Trophoblast cell (in vitro differentiated cells and primary cell): ENCODE measurements around the gene STS.

ENCODE experiments used
- DNase-seq, 2 donors: peaks; one replicate each; pipeline ENCODE4 v3.0.0-alpha.2; 2016
- H2AFZ ChIP-seq: 2 replicates; pipeline ENCODE4 v1.6.1; 2013; ENCODE audit warnings: low read length, moderate library complexity, mild to moderate bottlenecking; ENCODE audit not compliant: insufficient read depth, poor library complexity
- H2AK5ac ChIP-seq: 2 replicates; pipeline ENCODE4 v1.6.1; 2013; ENCODE audit warnings: mild to moderate bottlenecking, low read length
- H2BK120ac ChIP-seq: 2 replicates; pipeline ENCODE4 v1.6.1; 2013; ENCODE audit warnings: low read length, mild to moderate bottlenecking, moderate library complexity; ENCODE audit not compliant: insufficient read depth, poor library complexity
- H2BK12ac ChIP-seq: 2 replicates; pipeline ENCODE4 v1.6.1; 2013; ENCODE audit warnings: mild to moderate bottlenecking, low read length, moderate library complexity
- H2BK5ac ChIP-seq: 2 replicates; pipeline ENCODE4 v1.6.1; 2013; ENCODE audit warnings: low read length, low read depth, moderate library complexity, mild to moderate bottlenecking; ENCODE audit not compliant: poor library complexity
- H3K14ac ChIP-seq: 2 replicates; pipeline ENCODE4 v1.6.1; 2013; ENCODE audit warnings: mild to moderate bottlenecking, low read length
- H3K18ac ChIP-seq: 2 replicates; pipeline ENCODE4 v1.6.1; 2013; ENCODE audit warnings: mild to moderate bottlenecking, low read length
- H3K23ac ChIP-seq: 2 replicates; pipeline ENCODE4 v1.6.1; 2013; ENCODE audit warnings: low read length
- H3K27ac ChIP-seq: 2 replicates; pipeline ENCODE4 v1.5.1; 2013; ENCODE audit warnings: low read depth, mild to moderate bottlenecking, inconsistent platforms, low read length, moderate library complexity
- H3K27me3 ChIP-seq: 2 replicates; pipeline ENCODE4 v1.6.1; 2013; ENCODE audit warnings: inconsistent platforms, mild to moderate bottlenecking, low read length, moderate library complexity; ENCODE audit not compliant: insufficient read depth
- H3K36me3 ChIP-seq, 2 experiments: 1 replicate in 1 of 2; 2 replicates in 1 of 2; pipeline ENCODE4 v1.6.1; 2013; ENCODE audit warnings: low read length in 2 of 2, mild to moderate bottlenecking in 2 of 2, moderate library complexity in 1 of 2; ENCODE audit not compliant: insufficient read depth in 2 of 2, control insufficient read depth in 1 of 2
- H3K4ac ChIP-seq: 2 replicates; pipeline ENCODE4 v1.6.1; 2013; ENCODE audit warnings: low read depth, mild to moderate bottlenecking, low read length, moderate library complexity
- H3K4me1 ChIP-seq, 2 experiments: 1 replicate in 1 of 2; 2 replicates in 1 of 2; pipeline ENCODE4 v1.6.1; 2013; ENCODE audit warnings: low read length in 2 of 2, mild to moderate bottlenecking in 2 of 2, moderate library complexity in 1 of 2; ENCODE audit not compliant: insufficient read depth in 2 of 2, control insufficient read depth in 1 of 2
- H3K4me2 ChIP-seq: 2 replicates; pipeline ENCODE4 v1.6.1; 2013; ENCODE audit warnings: inconsistent platforms, mild to moderate bottlenecking, low read length, moderate library complexity
- H3K4me3 ChIP-seq: 2 replicates; pipeline ENCODE4 v1.5.1; 2013; ENCODE audit warnings: mild to moderate bottlenecking, low read depth, low read length, inconsistent platforms
- H3K79me1 ChIP-seq: one replicate; pipeline ENCODE4 v1.6.1; 2013; ENCODE audit warnings: low read length
- H3K79me2 ChIP-seq: 2 replicates; pipeline ENCODE4 v1.6.1; 2013; ENCODE audit warnings: low read length, mild to moderate bottlenecking; ENCODE audit not compliant: control insufficient read depth, insufficient read depth, poor library complexity
- H3K9ac ChIP-seq: 2 replicates; pipeline ENCODE4 v1.6.1; 2013; ENCODE audit warnings: mild to moderate bottlenecking, low read length
- H3K9me3 ChIP-seq: 2 replicates; pipeline ENCODE4 v1.6.1; 2013; ENCODE audit warnings: low read depth, mild to moderate bottlenecking, control low read depth, inconsistent platforms, low read length; ENCODE audit not compliant: insufficient read depth
- H4K12ac ChIP-seq: 2 replicates; pipeline ENCODE4 v1.6.1; 2013; ENCODE audit warnings: low read depth, mild to moderate bottlenecking, low read length, moderate library complexity
- H4K8ac ChIP-seq: 2 replicates; pipeline ENCODE4 v1.6.1; 2013; ENCODE audit warnings: low read depth, mild to moderate bottlenecking, low read length, moderate library complexity
- H4K91ac ChIP-seq: one replicate; pipeline ENCODE4 v1.6.1; 2013; ENCODE audit warnings: low read depth, mild to moderate bottlenecking, low read length, moderate library complexity
- WGBS: extraction: QIAGEN DNeasy Blood & Tissue Kit; methylation state at CpG from one replicate; pipeline ENCODE4 v1.1.7; 2013; ENCODE audit warnings: missing lambda C conversion rate; ENCODE audit not compliant: insufficient read length, insufficient coverage; ENCODE audit errors: extremely low coverage; 5-methylcytosine and 5-hydroxymethylcytosine counted together

Gene STS

GRCh38 chrX:7179446-7179845 lies 31.9 kb downstream of the STS start:
- WGBS, result no CpG with 5 or more reads among the region's 2 CpGs
- no peak overlapping the region for H3K4ac ChIP-seq

GRCh38 chrX:7184816-7185215 lies 37.3 kb downstream of the STS start:
- Histone ChIP-seq H3K27ac (no peak overlapping the region), H3K4me3 (no peak overlapping the region), H3K4ac (no peak overlapping the region), H4K12ac (no peak overlapping the region), H3K18ac (no peak overlapping the region), H3K79me1 (no peaks in the 10 kb centered on the region), H3K4me2 (no peak overlapping the region), H2AFZ (no peak overlapping the region), H3K27me3 (no peaks in the 10 kb centered on the region), H2BK120ac (no peak overlapping the region), H2BK12ac (no peak overlapping the region), H2AK5ac (no peak overlapping the region), H3K4me1 (no peaks in the 10 kb centered on the region), H3K36me3 (no peaks in the 10 kb centered on the region), H3K9me3 (no peaks in the 10 kb centered on the region), H2BK5ac (no peak overlapping the region), H4K8ac (no peak overlapping the region), H3K14ac (no peak overlapping the region), H3K23ac (no peak overlapping the region), H3K9ac (no peak overlapping the region), H3K79me2 (no peaks in the 10 kb centered on the region), H4K91ac (no peak overlapping the region)
- DNase-seq, result peak in 1 of 2 donors; percentile 59
- whole genome bisulfite sequencing, result no CpG with 5 or more reads among the region's 3 CpGs

More at GRCh38 chrX:7179446-7179845, 31.9 kb downstream of the STS start:
- Histone ChIP-seq H3K27ac (no peak overlapping the region), H3K27me3 (no peaks in the 10 kb centered on the region), H4K12ac (no peak overlapping the region), H4K91ac (no peak overlapping the region), H3K4me2 (no peak overlapping the region), H2AK5ac (no peak overlapping the region), H3K79me1 (no peaks in the 10 kb centered on the region), H3K18ac (no peak overlapping the region), H3K23ac (no peak overlapping the region), H2AFZ (no peak overlapping the region), H4K8ac (no peak overlapping the region), H3K36me3 (no peaks in the 10 kb centered on the region), H3K9ac (no peak overlapping the region), H3K79me2 (no peaks in the 10 kb centered on the region), H3K14ac (no peak overlapping the region), H3K4me1 (no peaks in the 10 kb centered on the region), H2BK12ac (no peak overlapping the region), H2BK120ac (no peak overlapping the region), H2BK5ac (no peak overlapping the region), H3K4me3 (no peak overlapping the region), H3K9me3 (no peaks in the 10 kb centered on the region)
- no peak for DNase-seq

GRCh38 chrX:7188672-7189071 lies 41.2 kb downstream of the STS start:
- no peak overlapping the region for H4K91ac ChIP-seq
- WGBS, result no CpG with 5 or more reads among the region's 2 CpGs
- H3K79me2 ChIP-seq, result no peaks in the 10 kb centered on the region
- no peak overlapping the region for H2AFZ ChIP-seq
- no peak overlapping the region for H3K14ac ChIP-seq
- no peak overlapping the region for H3K4ac ChIP-seq
- H3K4me1 ChIP-seq, result no peaks in the 10 kb centered on the region
- H2BK12ac ChIP-seq, result no peak overlapping the region
- no peak overlapping the region for H4K8ac ChIP-seq
- no peaks in the 10 kb centered on the region for H3K36me3 ChIP-seq
- no peak overlapping the region for H3K4me2 ChIP-seq
- no peak overlapping the region for H3K23ac ChIP-seq
- H3K9me3 ChIP-seq, result no peaks in the 10 kb centered on the region
- no peak overlapping the region for H4K12ac ChIP-seq
- no peak for DNase-seq
- H2BK5ac ChIP-seq, result no peak overlapping the region
- H3K4me3 ChIP-seq, result no peak overlapping the region
- no peak overlapping the region for H3K9ac ChIP-seq
- H2BK120ac ChIP-seq, result no peak overlapping the region
- no peak overlapping the region for H2AK5ac ChIP-seq
- H3K27ac ChIP-seq, result no peak overlapping the region
- no peaks in the 10 kb centered on the region for H3K27me3 ChIP-seq
- H3K18ac ChIP-seq, result no peak overlapping the region
- no peaks in the 10 kb centered on the region for H3K79me1 ChIP-seq

- H2AFZ ChIP-seq, result no peak overlapping the region
- H3K18ac ChIP-seq, result no peak overlapping the region
- H2AK5ac ChIP-seq, result no peak overlapping the region
- H3K23ac ChIP-seq, result no peak overlapping the region
- no peak overlapping the region for H3K4me3 ChIP-seq
- no peaks in the 10 kb centered on the region for H3K79me2 ChIP-seq
- H2BK120ac ChIP-seq, result no peak overlapping the region
- no peak for DNase-seq
- H4K8ac ChIP-seq, result no peak overlapping the region
- no peak overlapping the region for H3K14ac ChIP-seq
- WGBS, result no CpG with 5 or more reads among the region's 2 CpGs
- H2BK5ac ChIP-seq, result no peak overlapping the region
- no peak overlapping the region for H3K4me2 ChIP-seq
- H3K27me3 ChIP-seq, result no peaks in the 10 kb centered on the region
- H3K9me3 ChIP-seq, result no peaks in the 10 kb centered on the region
- H3K4me1 ChIP-seq, result no peaks in the 10 kb centered on the region
- H3K79me1 ChIP-seq, result no peaks in the 10 kb centered on the region
- no peak overlapping the region for H4K91ac ChIP-seq
- H2BK12ac ChIP-seq, result no peak overlapping the region
- H4K12ac ChIP-seq, result no peak overlapping the region
- no peaks in the 10 kb centered on the region for H3K36me3 ChIP-seq
- H3K4ac ChIP-seq, result no peak overlapping the region
- H3K9ac ChIP-seq, result no peak overlapping the region
- no peak overlapping the region for H3K27ac ChIP-seq
Observed at GRCh38 chrX:7190157-7190556, 42.6 kb downstream of the STS start.
